Liver (tissue), 9 donors: ENCODE data around the gene IL17RE. TPM values are rescaled to one million over a fixed set of nuclear protein-coding genes. Genes with fewer than 3 reads are reported as not detected.

Source experiments
- DNase-seq: peaks from one replicate; pipeline ENCODE4 v3.0.0-alpha.2; 2017; ENCODE audit warnings: low spot score
- H3K27ac ChIP-seq, 2 donors: one replicate each; pipeline ENCODE4 v1.7.0; 2013; ENCODE audit warnings: inconsistent platforms in 2 of 2, low read length in 2 of 2, control low read depth in 1 of 2, low read depth in 1 of 2, mild to moderate bottlenecking in 1 of 2
- H3K27me3 ChIP-seq, 4 donors: one replicate each; pipeline versions ENCODE4 v1.6.1 to v1.7.0; 2013; ENCODE audit warnings: low read length in 3 of 4, inconsistent platforms in 1 of 4, mild to moderate bottlenecking in 1 of 4, moderate library complexity in 1 of 4; ENCODE audit not compliant: control insufficient read depth in 4 of 4, insufficient read depth in 4 of 4
- H3K36me3 ChIP-seq, 4 donors: one replicate each; pipeline versions ENCODE4 v1.6.1 to v1.7.0; 2013; ENCODE audit warnings: low read length in 3 of 4, mild to moderate bottlenecking in 3 of 4, low read depth in 1 of 4, moderate library complexity in 1 of 4; ENCODE audit not compliant: control insufficient read depth in 4 of 4, insufficient read depth in 3 of 4
- H3K4me1 ChIP-seq, 4 donors: one replicate each; pipeline versions ENCODE4 v1.6.1 to v1.7.0; 2013; ENCODE audit warnings: low read length in 3 of 4, mild to moderate bottlenecking in 3 of 4, moderate library complexity in 1 of 4; ENCODE audit not compliant: control insufficient read depth in 4 of 4, insufficient read depth in 4 of 4
- H3K4me3 ChIP-seq, 3 donors: one replicate each; pipeline versions ENCODE4 v1.6.1 to v1.7.0; 2013; ENCODE audit warnings: low read length in 3 of 3, control low read depth in 1 of 3, low read depth in 1 of 3, mild to moderate bottlenecking in 1 of 3
- H3K9ac ChIP-seq, 2 donors: one replicate each; pipeline ENCODE4 v1.7.0; 2013; ENCODE audit warnings: low read length in 2 of 2, mild to moderate bottlenecking in 2 of 2, moderate library complexity in 2 of 2, control low read depth in 1 of 2, low read depth in 1 of 2
- H3K9me3 ChIP-seq, 4 donors: one replicate each; pipeline versions ENCODE4 v1.6.1 to v1.7.0; 2013; ENCODE audit warnings: low read length in 3 of 4; ENCODE audit not compliant: control insufficient read depth in 4 of 4
- EGR1 ChIP-seq, 2 donors: IDR thresholded peaks; 2 replicates each; pipeline ENCODE4 v1.6.1; 2016 to 2018; ENCODE audit warnings: antibody characterized with exemption in 2 of 2, low read depth in 2 of 2
- FOXA1 ChIP-seq: IDR thresholded peaks from 2 replicates; pipeline ENCODE4 v1.6.1; 2016; ENCODE audit warnings: antibody characterized with exemption
- GABPA ChIP-seq, 2 donors: IDR thresholded peaks in 1 of 2; conservative IDR thresholded peaks in 1 of 2; 2 replicates each; pipeline ENCODE4 v1.6.1; 2016; ENCODE audit warnings: antibody characterized with exemption in 2 of 2, mild to moderate bottlenecking in 1 of 2, moderate library complexity in 1 of 2
- HNF4A ChIP-seq, 2 donors: conservative IDR thresholded peaks; 2 replicates each; pipeline ENCODE4 v1.6.1; 2016; ENCODE audit warnings: antibody characterized with exemption in 2 of 2, mild to moderate bottlenecking in 2 of 2
- JUND ChIP-seq, 2 donors: IDR thresholded peaks; 2 replicates each; pipeline ENCODE4 v1.6.1; 2016; ENCODE audit warnings: antibody characterized with exemption in 2 of 2
- NR2F2 ChIP-seq: IDR thresholded peaks from 2 replicates; pipeline ENCODE4 v1.6.1; 2016; ENCODE audit warnings: antibody characterized with exemption
- RAD21 ChIP-seq, 2 donors: IDR thresholded peaks; 2 replicates each; pipeline ENCODE4 v1.6.1; 2016; ENCODE audit warnings: antibody characterized with exemption in 2 of 2, mild to moderate bottlenecking in 2 of 2
- SP1 ChIP-seq: IDR thresholded peaks from 2 replicates; pipeline ENCODE4 v1.6.1; 2018; ENCODE audit warnings: antibody characterized with exemption, mild to moderate bottlenecking
- YY1 ChIP-seq: IDR thresholded peaks from 2 replicates; pipeline ENCODE4 v1.6.1; 2016; ENCODE audit warnings: antibody characterized with exemption, mild to moderate bottlenecking
- WGBS: extraction: QIAGEN DNeasy Blood & Tissue Kit; methylation state at CpG from one replicate; pipeline ENCODE4 v1.1.7; 2013; 5-methylcytosine and 5-hydroxymethylcytosine counted together
- polyA plus RNA-seq, 2 donors: library from polyadenylated mRNA; stranded (reverse) in 1 of 2; unstranded in 1 of 2; fragments of 200-250 nt in 1 of 2; fragments of >200 nt in 1 of 2; fragmentation: Nextera tagmentation in 1 of 2; extraction: Ambion mirVana in 1 of 2; gene quantifications; one replicate each; pipeline versions ENCODE4 v1.2.1 to v1.2.3, GENCODE V29; 2013 to 2015
- total RNA-seq, 2 donors: library from RNA; depleted of rRNA; stranded (reverse); fragments of >200 nt; gene quantifications; one replicate each; pipeline ENCODE4 v1.2.3, GENCODE V29; 2014
- TF ChIP-seq, protein P1 (sequence below): fragments of 150-350 bp; IDR thresholded peaks from 2 replicates; pipeline ENCODE4 v1.5.1; 2017; ENCODE audit warnings: improper control_type of control experiment, low read depth, low read length; ENCODE audit not compliant: missing input control
- TF ChIP-seq, protein P2 (sequence below): IDR thresholded peaks from 2 replicates; pipeline ENCODE4 v1.6.1; 2016; ENCODE audit warnings: antibody characterized with exemption
- donor health status: healthy.
- donor health status: healthy.
- donor health status: healthy.
- donor health status: healthy.
- donor health status: healthy.

The IL17RE gene
- total and polyA plus RNA-seq, 4 donors = 0.42 to 2.1 (median 0.90) TPM

DNA sequence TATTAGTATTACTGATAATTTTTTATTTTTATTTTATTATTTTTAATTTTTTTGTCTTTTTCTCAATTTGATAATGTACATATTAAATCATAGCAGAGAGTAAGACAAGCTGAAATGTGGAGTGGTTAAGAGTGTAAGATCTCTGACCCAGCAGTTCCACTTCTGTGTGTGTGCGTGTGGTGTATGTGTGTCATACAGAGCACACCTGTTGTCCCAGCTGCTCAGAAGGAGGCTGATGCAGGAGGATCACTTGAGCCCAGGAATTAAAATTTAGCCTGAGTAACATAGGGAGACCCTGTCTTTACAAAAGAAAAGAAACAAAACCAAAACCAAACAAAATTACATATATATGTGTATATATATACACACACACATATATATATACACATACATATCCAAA, 21.2 kb upstream of the IL17RE start:
- Histone ChIP-seq H3K4me1 (peaks cover 0 to 6% (median 2%) of the 10 kb centered on the region in 4 donors), H3K9ac (no peak overlapping the region), H3K4me3 (no peak overlapping the region), H3K36me3 (no peaks in the 10 kb centered on the region), H3K27me3 (no peaks in the 10 kb centered on the region), H3K9me3 (no peaks in the 10 kb centered on the region), H3K27ac (no peak overlapping the region)
- DNase-seq = no peak
- WGBS = 95% methylated on average over 1 of the region's 1 CpG
- no peak for TF ChIP-seq EGR1 (IDR thresholded peaks at IDR 0.05; ENCODE audit: low read depth in 2 of 2)
- no peak for TF ChIP-seq HNF4A (conservative IDR thresholded peaks at IDR 0.05)
- TF ChIP-seq, protein P1, sequence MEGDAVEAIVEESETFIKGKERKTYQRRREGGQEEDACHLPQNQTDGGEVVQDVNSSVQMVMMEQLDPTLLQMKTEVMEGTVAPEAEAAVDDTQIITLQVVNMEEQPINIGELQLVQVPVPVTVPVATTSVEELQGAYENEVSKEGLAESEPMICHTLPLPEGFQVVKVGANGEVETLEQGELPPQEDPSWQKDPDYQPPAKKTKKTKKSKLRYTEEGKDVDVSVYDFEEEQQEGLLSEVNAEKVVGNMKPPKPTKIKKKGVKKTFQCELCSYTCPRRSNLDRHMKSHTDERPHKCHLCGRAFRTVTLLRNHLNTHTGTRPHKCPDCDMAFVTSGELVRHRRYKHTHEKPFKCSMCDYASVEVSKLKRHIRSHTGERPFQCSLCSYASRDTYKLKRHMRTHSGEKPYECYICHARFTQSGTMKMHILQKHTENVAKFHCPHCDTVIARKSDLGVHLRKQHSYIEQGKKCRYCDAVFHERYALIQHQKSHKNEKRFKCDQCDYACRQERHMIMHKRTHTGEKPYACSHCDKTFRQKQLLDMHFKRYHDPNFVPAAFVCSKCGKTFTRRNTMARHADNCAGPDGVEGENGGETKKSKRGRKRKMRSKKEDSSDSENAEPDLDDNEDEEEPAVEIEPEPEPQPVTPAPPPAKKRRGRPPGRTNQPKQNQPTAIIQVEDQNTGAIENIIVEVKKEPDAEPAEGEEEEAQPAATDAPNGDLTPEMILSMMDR = no peak
- TF ChIP-seq, protein P2, sequence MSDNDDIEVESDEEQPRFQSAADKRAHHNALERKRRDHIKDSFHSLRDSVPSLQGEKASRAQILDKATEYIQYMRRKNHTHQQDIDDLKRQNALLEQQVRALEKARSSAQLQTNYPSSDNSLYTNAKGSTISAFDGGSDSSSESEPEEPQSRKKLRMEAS = no peak

DNA sequence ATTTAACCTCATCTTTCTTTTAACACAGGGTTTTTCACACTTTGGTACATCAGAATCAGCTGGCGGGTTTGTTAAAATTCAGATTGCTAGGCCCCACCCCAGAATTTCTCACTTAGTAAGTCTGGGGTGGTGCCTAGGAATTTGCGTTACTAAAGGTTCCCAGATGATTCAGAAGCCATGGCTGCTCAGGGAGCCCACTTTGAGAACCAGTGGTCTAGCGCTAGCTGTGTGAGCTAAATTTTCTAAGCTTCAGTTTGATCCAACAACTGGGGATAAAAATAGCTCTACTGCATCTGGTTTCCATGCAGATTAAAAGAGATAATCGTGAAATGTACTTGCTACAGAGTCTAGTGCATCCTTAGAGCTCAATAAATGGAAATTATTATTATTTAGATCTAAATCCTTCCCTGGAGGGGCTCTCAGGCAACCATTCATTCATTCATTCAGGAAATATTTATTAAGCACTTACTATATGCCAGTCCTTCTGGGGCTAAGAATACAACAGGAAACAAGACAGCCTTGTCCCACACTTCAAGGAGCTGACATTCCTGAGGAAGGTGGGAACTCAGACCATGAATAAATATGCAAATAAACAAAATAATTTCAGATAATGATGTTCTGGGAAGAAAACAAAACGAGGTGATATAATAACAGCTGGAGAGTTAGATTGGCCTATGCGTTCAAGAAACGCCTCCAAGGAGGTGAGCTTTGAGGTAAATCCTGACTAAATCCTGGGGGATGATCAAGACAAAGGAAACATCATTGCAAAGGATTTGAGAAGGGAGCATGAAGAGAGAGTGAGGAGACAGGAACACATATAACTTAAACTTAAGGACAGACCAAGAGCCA, 18.7 kb upstream of the IL17RE start:
- Histone ChIP-seq H3K27me3 (no peaks in the 10 kb centered on the region), H3K36me3 (no peaks in the 10 kb centered on the region), H3K27ac (no peak overlapping the region), H3K9me3 (no peaks in the 10 kb centered on the region), H3K4me1 (peaks cover 0 to under 1% (median 0%) of the 10 kb centered on the region in 4 donors), H3K9ac (no peak overlapping the region), H3K4me3 (no peak overlapping the region)
- TF ChIP-seq JUND (IDR thresholded peaks at IDR 0.05) (no peak), FOXA1 (no peak), GABPA (IDR thresholded peaks at IDR 0.05 in 1 of 2, conservative IDR thresholded peaks at IDR 0.05 in 1 of 2) (no peak), YY1 (no peak)
- no peak for DNase-seq
- 90% methylated on average over 7 of the region's 7 CpGs for WGBS

DNA sequence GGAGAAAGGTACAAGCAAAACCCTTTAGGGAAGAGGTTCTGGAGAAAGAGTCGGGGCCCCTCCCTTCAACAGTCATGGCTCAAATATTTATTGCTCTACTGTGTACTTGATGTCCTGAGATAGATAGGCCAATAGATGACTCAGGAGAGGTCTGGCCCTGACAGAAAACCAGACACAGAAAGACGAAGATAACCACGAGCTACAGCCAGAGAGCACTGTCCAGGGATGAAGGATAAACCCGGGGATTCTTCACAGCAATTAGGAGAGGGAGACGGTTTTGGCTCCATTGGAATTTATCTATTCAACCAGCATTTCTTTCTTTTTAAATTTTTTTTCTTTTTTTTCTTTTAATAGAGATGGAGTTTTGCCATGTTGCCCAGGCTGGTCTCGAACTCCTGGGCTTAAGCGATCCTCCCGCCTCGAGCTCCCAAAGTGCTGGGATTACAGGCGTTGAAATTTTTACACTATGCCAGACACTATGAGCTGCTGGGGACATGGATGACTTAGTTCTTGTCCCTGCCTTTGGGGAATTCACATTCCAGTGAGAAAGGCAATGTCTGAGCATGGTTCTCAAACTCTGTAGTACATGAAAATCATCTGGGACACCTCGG, 18.0 kb upstream of the IL17RE start:
- DNase-seq = no peak
- H3K4me3 ChIP-seq = no peak overlapping the region
- no peaks in the 10 kb centered on the region for H3K27me3 ChIP-seq
- H3K9me3 ChIP-seq = no peaks in the 10 kb centered on the region
- 87% methylated on average over 11 of the region's 11 CpGs for WGBS
- no peak overlapping the region for H3K9ac ChIP-seq
- TF ChIP-seq RAD21 (IDR thresholded peaks at IDR 0.05) = no peak
- TF ChIP-seq NR2F2 = no peak
- TF ChIP-seq, protein P1 = no peak
- TF ChIP-seq YY1 = no peak
- TF ChIP-seq JUND (IDR thresholded peaks at IDR 0.05) = no peak
- no peak for TF ChIP-seq SP1
- H3K4me1 ChIP-seq = no peaks in the 10 kb centered on the region
- H3K27ac ChIP-seq = no peak overlapping the region
- H3K36me3 ChIP-seq = no peaks in the 10 kb centered on the region
